ENCODE measurements around the gene NOM1.
A peak's percentile ranks its signal among the peaks of the same experiment; 100 is the strongest.

NOM1 gene

DNA sequence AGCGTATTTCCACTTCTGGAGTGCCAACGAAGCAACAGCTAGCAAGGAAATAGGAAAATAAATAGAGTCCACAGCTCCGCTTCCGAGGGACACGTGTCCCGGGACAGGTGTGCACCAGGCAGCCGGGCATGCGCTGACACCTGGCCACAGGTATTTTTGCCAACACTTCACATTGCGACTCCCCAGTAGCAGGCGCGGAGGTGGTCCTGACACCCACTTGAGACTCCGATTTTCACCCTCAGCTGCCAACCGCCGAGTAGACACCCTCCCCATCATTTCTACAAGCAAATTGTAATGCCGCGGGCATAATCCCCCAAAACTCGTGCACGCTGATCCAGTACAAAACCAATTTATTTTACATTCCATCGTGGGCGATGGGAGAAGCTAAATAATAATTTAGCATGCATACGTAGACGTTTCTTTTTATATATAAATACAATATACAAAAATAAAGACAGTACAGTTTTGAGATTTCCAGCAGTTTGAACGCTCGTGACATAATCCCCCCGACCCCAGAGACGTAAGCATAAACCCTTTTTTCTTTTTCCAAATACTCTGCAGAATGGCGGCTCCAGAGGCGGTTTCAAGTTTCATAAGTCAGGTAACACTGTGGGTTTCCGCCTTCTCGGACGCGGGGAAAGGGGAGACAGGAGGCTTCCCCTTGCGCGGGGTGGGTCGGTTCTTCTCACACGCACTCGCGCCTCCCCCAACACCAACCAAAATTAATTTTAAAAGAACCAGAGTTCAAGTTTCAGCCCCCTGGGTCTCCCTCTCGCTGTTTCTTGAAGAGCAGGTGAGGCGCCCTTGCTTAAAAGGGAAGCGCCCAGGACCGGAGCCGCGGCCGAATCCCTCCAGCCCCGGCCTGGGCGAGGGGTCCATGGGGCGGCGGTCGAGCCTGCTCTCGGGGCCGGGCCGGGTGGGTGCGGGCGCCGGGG, 55.3 kb downstream of the NOM1 start:
- no peak for DNase-seq

DNA sequence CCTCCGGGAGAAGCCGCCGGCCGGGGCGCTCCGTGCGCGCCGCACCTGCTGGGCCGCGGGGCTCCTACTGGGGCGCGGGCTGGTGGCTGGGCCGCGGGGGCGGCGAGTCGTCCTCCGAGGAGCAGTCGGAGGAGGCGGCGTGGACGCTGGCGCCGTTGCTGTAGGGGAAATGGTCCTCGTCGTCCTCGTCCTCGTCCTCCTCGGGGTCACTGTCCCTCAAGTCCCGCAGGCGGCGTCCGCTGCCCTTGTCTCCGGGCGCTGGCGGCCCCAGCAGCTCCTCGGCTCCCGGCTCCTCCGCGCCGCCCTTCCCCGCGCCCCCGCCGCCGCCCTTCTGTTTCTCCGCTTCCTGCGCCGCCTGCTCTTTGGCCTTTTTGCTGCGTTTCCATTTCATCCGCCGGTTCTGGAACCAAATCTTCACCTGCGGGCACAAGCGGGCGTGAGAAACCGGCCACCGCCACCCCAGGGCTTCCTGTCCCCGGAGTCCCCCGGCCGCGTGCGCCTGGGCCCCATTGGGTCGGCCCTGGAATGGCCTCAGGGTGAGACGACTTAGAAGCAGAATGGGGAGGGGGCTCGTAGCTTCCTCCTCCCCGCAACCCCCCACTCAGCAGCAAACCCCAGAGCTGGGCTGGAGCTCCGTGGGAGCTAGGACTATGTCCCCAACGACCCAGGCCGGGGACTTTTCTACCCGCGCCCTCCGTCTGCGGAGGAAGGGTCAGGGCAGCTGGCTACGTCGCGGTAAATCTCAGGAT, 56.1 kb downstream of the NOM1 start:
- no peak for DNase-seq

DNA sequence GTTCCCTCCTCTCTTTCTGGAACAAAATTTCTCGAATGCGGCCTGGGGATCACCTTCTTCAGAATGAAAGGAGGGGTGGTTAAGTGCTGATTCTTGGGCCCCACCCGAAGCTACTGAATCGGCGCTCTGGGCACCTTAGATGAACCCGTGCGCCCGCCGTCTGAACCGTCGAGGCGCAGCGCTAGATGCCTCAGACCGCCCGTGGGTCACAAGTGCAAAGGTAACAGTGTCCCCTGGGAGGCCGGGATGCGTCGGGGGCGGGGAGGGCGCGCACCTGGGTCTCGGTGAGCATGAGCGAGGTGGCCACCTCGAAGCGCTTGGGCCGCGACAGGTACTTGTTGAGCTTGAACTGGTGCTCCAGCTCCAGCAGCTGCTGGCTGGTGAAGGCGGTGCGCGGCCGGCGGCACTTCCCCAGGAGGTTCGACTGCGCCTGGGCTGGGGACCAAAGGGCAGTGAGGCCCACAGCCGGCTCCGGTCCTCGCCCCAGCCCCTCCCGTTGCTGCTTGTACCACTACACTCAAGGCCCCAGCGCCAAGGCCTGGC, 56.8 kb downstream of the NOM1 start:
- DNase-seq: no peak

DNA sequence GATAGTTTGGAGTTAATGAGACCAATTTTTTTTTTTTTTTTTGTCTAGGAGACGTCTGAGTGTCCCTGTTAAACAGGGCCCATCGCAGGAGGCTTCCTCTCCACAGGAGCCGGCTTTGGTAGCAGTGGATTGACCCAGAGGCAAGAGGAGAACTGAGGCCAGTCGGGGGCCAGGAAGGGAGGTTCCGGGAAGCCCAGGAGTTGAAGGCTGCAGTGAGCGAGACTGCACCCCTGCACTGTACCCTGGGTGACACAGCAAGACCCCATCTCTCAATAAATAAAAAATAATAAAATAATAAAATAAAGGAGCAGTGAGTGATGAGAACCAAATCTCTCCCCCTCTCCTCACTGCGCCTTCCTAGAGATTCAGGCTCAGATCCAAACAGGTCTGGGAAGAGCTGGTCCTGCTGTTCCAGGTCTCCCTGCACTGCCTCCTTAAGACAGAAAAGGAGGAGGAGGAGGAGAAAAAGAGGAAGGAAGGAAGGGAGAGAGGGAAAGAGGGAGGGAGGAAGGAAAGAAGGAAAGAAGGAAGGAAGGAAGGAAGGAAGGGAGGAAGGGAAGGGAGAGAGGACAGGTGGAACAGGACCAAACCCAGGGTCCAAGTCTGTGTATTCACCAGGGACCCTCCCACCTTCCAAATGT, 57.4 kb downstream of the NOM1 start:
- no peak for DNase-seq

DNA sequence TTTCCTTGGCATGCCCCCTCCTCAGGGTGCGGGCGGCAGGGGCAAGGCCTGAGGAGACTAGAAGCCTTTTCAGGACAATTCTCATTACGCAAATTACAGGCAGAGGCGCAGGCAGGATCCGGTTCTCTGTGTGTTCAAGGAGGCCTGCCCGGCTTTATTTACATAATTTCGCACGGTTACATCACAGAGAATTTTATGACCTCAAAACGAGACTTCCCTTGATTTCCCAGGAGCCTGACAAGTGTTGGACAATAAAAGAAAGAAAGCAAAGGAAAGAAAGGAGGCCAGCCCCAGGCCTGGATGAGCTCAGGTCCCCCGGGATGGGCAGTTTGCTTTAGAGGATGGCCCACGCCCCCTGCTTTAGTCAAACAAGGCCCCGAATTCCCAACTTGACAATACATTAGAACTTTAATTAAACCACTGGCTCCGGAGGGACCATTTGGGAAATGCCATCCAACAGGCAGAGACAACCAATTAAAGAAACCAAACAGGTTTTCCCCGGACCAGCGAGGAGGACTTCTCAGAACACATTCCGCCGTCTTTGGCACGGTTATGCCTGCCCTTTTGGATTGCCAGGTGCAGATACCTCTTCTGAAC, 58.1 kb downstream of the NOM1 start:
- no peak for DNase-seq

DNA sequence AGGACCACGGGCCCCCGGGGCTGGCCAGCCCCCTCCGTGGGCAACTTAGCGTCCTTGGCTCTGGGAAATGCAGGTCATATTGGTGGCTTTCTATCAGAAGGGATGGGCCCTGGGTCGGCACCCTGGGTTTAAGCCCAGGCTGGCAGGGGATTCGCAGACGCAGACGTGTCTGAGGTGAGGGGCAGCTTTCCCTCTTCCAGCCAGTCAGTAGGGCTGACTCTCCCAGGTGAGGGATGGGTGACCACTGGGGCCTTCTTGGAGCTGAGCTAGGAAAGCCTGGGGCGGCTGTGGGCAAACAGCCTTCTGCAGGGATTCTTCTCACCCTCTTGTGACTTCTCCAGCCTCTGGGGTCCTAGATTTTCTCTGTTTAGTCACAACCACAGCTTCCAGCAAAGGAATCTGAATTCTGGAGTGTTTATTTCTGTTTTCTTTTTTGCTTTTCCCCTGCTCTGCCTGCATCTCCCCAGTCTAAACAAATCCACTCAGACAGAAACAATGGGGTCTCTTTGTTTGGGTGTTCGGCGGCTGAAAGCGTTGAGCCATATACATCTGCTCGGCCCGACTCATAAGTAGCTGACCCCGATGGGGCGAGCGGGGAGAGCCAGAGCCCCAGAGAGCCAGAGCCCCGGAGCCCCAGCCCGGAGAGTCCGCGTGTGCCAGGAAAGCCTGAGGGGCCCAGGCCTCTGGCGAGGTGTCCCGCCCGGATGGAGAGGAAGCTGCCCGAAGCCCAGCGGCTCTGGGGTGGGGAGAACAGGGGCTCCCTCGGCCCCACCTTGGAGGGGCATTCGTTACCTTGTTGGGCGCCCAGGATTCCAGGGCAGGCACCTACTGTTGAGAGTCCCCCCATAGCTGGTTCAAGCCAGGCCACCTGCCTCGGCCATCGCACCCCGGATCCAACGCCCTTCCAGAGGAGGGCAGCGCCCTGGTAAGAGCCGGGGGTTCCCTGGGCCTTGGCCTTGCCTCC, 59.0 kb downstream of the NOM1 start:
- no peak for DNase-seq

DNA sequence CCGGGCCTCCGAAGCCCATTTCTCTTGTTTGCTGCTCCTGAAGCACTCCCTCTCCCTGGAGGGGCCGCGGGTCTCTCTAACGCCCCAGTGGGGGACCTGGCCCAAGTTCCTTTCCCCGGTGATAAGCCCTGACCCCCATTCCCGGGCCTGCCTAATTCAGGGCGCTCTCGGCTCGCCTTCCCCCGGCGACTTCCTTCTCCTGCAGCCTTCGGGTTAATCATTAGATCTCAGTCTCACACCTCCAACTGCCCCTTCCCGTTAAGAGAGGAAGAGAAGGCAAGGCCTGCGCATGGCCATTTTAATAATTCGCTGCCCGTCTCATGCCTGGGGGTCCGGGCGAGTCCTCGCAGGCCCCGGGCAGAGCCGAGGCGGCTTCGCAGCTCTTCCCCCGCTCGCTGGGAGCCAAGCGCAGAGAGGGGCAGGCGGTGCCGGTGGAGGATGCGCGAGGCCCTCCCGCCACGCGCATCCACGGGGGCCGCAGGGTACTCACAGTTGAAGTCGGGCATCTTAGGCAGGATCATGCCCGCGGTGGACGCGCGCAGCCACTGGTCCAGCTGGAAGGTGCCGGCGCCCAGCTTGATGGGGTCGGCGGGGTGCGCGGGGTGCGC, 59.8 kb downstream of the NOM1 start:
- DNase-seq: no peak

DNA sequence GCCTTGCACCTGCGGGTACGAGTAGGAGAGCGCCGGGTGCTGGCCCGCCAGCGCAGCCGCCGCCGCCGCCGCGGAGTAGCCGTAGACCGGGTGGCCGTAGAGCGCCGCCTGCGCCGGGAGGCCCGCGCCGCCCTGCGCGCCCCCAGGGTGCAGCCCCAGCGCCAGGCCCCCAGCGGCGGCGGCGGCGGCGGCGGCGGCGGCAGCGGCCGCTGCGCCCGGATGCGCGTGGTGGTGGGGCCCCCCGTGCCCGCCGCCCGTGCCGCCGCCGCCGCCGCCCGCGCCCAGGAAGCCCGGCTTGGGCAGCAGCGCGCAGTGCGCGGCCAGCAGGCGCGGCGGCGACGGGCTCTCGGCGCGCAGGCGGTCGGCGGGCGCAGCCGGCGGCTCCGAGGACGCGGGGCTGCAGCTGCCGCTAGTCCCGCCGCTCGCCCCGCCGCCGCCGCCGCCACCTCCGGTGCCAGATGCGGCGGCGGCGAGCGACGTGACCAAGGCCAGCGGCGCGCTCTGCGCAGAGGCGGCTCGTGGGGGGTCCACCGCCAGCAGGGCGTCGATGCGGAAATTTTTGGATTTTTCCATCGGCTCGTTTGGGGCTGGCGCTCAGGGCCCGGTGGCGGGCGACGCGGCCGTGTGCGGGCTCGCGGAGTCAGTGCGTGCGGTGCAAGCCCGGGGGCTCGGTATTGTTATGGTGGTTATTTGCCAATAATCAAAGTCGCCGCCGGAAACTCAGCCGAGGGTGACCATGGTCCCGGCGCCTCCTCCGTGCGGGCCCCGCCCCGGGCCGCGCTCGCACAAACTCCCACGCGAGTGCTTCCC, 60.5 kb downstream of the NOM1 start:
- DNase-seq: no peak

DNA sequence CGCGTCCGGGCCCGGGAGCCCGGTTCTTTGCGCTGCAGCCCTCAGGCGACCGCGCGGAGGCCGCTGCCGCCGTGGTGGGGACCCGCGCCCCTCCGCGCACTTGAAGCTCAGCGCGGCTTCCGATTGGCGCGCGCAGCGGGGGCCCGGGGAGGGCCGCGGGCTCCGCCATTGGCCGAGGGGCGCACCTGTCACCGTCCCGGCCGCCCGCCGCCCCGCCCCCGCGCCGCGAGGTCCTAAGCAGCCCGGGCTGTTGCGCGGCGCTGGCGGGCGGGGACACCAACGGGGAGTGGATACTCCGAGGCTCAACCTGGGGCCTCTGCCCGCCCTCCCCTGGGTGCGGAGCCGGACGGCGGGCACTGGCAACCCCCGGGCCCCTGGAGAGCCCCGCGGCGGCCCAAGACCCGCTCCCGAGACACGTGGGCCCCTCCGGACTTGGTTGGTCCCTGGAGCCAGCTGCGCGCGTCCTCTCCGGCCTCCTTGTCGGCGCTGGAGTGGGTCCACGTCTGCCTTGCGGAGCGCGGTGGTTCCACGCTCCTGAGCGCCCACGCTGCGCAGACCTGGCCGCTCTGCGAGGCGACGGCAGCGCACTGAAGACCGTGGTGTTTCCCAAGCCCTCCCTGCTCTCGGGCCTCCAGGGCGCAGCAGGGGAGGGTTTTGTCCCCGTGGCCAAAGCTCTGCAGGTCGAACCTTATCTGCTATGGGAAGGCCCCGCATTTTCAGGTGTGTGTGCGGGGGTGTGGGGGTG, 61.2 kb downstream of the NOM1 start, which contains the start of gene MNX1:
MNX1 (minus strand) TSS at position 76 of the 745 bp plus-strand sequence. CDS start 313 bp downstream, outside the sequence.
- peak in 1 of 6 experiments; percentile 9 for DNase-seq

DNA sequence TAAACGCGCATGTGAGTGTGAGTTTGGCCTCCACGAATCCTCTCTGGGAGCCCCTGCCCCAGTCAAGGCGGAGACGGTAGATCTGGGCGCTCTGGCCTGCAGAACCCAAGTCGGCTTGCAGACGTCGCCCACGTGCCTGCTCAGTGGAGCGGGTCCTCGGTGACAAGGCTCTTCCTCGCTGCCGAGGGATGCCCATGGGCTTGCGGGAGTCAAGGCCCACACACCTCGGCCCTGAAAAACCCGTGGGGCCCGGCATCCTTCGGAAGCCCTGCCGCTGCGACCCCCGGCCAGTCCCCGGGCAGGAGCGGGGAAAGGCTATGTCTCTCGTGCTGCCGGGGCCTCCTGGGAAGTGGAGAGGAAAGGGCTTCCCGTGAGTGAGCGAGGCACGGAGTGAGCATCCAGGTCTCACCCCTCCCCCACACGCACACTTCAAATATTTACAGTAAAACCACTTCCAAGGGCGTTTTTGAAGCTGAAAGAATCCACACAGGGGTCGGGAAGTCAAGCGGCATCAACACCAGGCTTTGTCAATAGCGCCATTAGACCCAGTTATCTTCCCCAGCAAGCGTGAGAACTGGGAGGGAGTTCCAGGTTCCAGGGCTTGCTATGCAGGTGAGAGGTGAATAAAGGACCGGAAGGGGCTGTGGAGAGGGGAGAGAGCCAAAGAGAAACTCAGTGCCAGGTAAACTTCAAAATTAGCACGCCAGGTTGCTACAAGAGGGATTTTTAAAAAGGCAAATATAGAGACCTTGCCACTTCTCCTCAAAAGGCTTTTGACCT, 62.0 kb downstream of the NOM1 start:
- DNase-seq: no peak

DNA sequence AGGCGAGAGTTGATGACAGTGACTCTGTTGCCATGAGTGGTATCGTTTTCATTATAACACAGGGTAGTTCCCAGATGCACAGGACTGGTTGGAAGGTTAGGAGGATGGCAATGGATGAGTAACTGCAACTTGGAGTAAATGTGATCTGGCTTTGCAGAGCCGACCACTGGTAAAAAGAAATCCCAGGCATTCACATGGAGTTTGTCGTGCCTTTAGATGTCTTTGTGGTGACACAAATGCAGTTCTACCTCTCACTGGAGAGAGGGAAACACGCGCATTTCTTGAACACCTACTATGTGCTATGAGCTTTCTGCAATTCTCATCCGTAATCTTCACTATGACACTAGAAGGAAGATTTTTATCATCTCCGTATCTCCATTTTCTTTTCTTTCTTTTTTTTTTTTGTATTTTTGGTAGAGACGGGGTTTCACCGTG, 62.6 kb downstream of the NOM1 start:
- no peak for DNase-seq

DNA sequence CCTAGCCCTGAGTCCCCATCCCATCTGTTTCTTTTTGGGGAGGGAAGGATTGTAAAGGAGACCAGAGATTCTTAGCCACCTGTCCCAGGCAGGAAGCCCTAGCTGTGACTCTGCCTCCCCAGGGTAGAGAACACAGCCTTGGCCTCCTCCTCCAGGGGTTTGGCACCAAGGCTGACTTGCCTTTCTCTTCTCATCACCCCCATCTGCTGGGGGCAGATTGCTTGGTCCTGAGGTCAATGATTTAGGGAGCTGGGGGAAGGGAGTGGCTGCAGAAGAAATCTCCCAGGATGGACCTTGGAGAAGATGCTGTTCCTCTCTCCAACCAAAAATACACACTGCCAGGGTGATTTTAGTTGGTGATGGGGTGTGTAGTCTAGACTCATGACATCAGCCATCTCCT, 63.6 kb downstream of the NOM1 start:
- DNase-seq: no peak

DNA sequence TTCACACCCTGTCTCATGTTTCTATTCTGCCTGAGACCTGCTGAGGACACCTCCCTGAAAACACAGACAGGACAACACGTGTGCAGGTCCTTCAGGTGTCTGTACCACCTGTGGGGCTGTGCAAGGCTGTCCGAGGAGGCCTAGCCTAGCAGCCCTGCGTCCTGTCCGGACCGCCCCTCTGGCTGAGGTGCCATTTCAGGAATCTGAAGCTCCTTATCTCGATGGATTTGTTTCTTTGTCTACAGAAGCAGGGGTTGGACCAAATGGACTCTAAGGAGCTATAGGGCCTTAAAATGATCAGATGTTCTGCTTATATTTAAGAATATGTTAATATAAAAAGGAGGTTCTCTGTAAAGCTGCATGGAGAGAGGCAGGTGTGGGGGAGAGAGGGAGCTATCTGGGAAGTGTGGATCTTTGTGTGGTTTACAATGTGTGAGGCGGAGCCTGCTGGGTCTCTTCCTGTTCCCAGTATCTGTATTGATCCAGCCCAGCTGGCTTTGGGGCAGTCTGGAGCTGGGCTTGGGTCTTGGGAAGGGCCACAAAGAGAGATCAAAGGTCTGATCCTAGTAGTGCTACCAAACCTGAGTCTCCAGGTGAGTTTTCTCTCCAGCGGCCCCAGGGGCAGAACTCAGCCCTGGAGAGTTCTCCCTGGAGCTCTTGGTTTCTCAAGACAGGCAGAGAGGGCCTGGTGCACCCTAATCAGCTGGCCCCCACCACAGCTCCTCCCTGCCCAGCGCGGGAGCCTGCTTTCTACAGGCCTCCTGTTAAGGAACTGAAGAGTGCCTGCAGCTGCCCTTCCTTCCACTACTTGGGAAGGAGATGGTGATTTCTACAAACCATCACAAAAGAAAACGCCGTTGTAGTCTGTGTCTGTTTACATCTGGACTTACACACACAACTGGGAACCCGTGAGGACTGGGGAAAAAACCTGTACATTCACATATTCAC, 64.4 kb downstream of the NOM1 start:
- no peak for DNase-seq

DNA sequence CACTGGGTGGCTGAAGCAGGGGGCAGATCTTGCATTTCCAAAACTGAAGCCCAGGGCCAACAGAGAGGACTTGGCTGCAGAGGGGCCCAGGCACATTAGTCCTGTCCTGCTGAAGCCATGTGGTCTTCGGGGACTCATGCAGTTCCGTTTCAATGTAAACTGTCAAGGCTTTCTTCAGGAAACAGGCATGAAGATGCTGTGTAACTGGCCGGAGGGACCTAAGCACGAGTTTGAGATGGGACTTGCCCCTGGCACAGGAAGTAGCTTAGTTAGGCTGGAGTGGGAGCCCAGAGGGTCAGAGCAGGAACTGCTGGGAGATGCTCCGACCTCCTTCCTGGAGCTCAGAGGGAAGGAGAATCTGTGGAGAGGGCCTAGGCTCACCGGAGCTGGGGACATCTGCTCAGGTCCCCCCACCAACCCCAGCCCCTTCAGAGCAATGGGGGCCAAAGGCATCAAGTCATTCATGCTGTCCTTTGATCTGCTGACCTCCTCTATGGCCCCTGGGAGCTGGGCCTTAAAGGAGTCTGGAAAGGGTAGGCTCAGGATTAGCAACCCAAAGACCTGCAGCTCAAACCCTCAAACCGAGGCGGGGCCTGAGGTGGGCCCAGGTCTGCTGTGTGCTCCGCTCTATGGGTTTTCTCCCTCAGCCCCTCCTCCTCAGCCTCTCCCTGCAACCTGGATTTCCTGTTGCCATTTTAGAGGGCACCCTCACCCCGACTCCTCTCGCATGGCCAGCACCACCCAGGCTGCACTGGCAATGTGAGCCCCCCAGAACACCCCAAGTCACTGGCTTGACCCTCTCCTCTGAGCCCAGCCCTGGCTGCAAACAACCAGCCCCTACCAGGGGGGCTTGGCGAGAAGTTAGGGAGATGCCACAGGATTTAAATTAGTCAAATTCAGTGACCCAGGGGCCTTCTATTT, 65.4 kb downstream of the NOM1 start:
- no peak for DNase-seq

DNA sequence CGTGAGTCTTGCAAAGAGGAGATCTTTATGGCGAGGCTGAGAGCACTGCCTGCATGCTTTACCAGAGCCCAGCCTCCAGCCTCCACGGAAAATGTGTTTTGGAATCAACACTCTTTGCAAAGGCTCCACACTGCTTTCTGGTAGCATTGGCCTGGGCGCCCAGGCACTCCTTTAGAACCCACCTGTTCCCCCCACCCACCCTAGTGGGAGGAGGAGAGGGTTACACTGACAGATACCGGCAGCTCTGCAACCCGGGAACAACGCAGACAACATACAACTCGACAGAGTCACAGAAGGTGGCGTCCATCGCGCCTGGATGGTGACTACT, 66.5 kb downstream of the NOM1 start:
- DNase-seq: no peak

DNA sequence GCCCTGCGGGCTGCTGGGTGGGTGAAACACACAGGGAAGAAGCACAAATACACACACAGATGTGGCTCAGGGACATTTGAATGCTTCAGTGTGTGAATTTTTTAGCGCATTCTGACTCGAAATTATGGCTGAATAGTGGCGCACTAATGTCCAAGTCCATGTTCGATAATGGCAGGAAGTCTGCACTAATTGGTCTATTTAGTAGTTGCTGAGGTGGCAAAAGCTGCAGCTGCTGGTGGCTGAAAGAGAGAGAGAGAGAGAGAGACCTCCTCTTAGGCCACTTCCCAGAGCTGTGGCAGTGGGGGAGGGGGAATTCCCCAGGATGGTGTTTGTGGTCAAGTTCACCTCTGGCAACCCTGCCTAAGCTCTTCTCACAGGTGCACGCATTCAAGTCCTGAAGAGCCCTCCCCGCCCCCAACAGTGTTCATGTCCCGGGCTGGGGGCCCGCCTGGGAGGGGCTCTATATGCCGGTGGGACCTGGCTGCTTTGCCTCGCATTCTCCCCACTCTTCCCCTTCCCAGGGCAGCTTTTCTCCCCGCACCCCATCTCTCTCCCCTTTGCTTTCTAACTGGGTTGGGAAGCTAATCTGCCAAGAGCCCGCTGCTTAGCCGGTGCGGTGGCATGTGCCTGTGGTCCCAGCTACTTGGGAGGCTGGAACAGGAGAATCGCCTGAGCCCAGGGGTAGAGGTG, 67.0 kb downstream of the NOM1 start:
- DNase-seq: no peak
